Natural killer cell (primary cell): ENCODE data around the gene SUSD5. TPM values are rescaled to one million over a fixed set of nuclear protein-coding genes. Genes with fewer than 3 reads are reported as not detected.
"Not testable (repeated sequence)": the region's sequence is repeated elsewhere in the genome, so short reads cannot be mapped to it uniquely, and the experiment has no call there.

Experiments
- ATAC-seq, 3 donors: fragments of 150-1000 bp in 2 of 3; fragments of 200-7000 bp in 1 of 3; cut with Tn5 transposase; 1 replicate in 1 of 3; 2 replicates in 2 of 3; pipeline ENCODE4 v1.10.0; 2021; ENCODE audit warnings: mild to moderate bottlenecking in 2 of 3, moderate library complexity in 2 of 3
- DNase-seq, 2 donors: peaks; one replicate each; pipeline versions ENCODE4 v3.0.0 to v3.0.0-alpha.2; 2013 to 2021; ENCODE audit warnings: mixed read lengths in 1 of 2
- H3K27ac ChIP-seq: one replicate; pipeline ENCODE4 v1.5.1; 2013; ENCODE audit warnings: mild to moderate bottlenecking, low read length
- H3K27me3 ChIP-seq: one replicate; pipeline ENCODE4 v1.6.1; 2013; ENCODE audit warnings: low read length; ENCODE audit not compliant: control insufficient read depth, insufficient read depth
- H3K36me3 ChIP-seq: one replicate; pipeline ENCODE4 v1.6.1; 2013; ENCODE audit warnings: low read length; ENCODE audit not compliant: control insufficient read depth, insufficient read depth
- H3K4me1 ChIP-seq: one replicate; pipeline ENCODE4 v1.6.1; 2013; ENCODE audit warnings: low read length; ENCODE audit not compliant: control insufficient read depth, insufficient read depth
- H3K4me3 ChIP-seq: one replicate; pipeline ENCODE4 v1.5.1; 2013; ENCODE audit warnings: low read length
- H3K9me3 ChIP-seq: one replicate; pipeline ENCODE4 v1.6.1; 2013; ENCODE audit warnings: low read length; ENCODE audit not compliant: control insufficient read depth, insufficient read depth
- H3K27ac Mint-ChIP-seq, 2 donors: one replicate each; pipeline ENCODE4 v1.8.0; 2022; ENCODE audit warnings: mild to moderate bottlenecking in 2 of 2, mixed read lengths in 2 of 2, moderate library complexity in 1 of 2
- H3K27me3 Mint-ChIP-seq, 2 donors: one replicate each; pipeline ENCODE4 v1.8.0; 2022; ENCODE audit warnings: low read depth in 2 of 2, mixed read lengths in 2 of 2
- H3K36me3 Mint-ChIP-seq: one replicate; pipeline ENCODE4 v1.8.0; 2022; ENCODE audit warnings: mixed read lengths
- H3K4me1 Mint-ChIP-seq, 2 donors: one replicate each; pipeline ENCODE4 v1.8.0; 2022; ENCODE audit warnings: mixed read lengths in 2 of 2
- H3K4me3 Mint-ChIP-seq: one replicate; pipeline ENCODE4 v1.8.0; 2022; ENCODE audit warnings: mild to moderate bottlenecking, moderate library complexity, mixed read lengths
- H3K9me3 Mint-ChIP-seq, 2 donors: one replicate each; pipeline ENCODE4 v1.8.0; 2022; ENCODE audit warnings: mixed read lengths in 2 of 2
- WGBS: methylation state at CpG from one replicate; pipeline ENCODE4 v1.1.7; 2013; ENCODE audit warnings: missing lambda C conversion rate; ENCODE audit not compliant: insufficient coverage; 5-methylcytosine and 5-hydroxymethylcytosine counted together
- intact Hi-C: fragments of 100-400 bp; cut with micrococcal nuclease; formaldehyde crosslinking; loops from one replicate; pipeline ENCODE4 v1.14.2; 2022
- total RNA-seq, 4 donors: library from RNA; stranded (reverse); fragments of 120-200 nt in 1 of 4; gene quantifications; one replicate each; pipeline versions ENCODE4 v1.2.3 to v1.2.4, GENCODE V29; 2013 to 2022
- TF ChIP-seq, protein P1 (sequence below): fragments of 200-600 bp; IDR thresholded peaks from one replicate; pipeline ENCODE4 v1.8.0; 2022; ENCODE audit warnings: antibody characterized with exemption

SUSD5 gene
- total RNA-seq, 3 donors from 2014 or later (not counting 1 experiment from before 2014, with no cell fraction given) = not detected

DNA sequence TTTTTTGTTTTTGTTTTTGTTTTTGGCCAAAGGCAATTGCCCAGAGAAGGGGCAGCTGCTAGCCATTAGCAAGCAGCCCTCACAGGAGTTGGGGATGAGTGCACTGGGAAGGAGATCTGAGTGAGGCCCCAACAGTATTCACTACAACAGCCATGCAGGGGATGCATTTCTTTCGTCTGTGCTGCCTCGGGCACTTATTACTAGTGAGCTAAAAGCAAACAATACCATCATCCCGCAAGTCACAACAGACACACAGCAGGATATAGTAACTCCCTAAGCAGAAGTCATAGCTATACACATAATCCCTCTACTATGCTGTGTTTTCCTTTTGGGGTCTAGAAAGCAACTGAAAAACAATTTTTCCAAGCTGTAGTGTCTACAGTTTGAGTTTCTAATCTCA is 77.6 kb downstream of the SUSD5 start:
- intact Hi-C loops = no loop called here
- peaks cover 12 to 21% of the 10 kb centered on the region in 2 donors for H3K4me1 Mint-ChIP-seq
- Histone ChIP-seq H3K9me3 (no peaks in the 10 kb centered on the region), H3K4me3 (no peak overlapping the region), H3K27me3 (no peaks in the 10 kb centered on the region), H3K36me3 (peaks cover 10% of the 10 kb centered on the region), H3K4me1 (peaks cover 3% of the 10 kb centered on the region), H3K27ac (no peak overlapping the region)
- H3K27me3 Mint-ChIP-seq = no peaks in the 10 kb centered on the region
- H3K27ac Mint-ChIP-seq = peak overlapping the region in 1 of 2 donors; percentile 13
- DNase-seq = no peak
- TF ChIP-seq, protein P1, sequence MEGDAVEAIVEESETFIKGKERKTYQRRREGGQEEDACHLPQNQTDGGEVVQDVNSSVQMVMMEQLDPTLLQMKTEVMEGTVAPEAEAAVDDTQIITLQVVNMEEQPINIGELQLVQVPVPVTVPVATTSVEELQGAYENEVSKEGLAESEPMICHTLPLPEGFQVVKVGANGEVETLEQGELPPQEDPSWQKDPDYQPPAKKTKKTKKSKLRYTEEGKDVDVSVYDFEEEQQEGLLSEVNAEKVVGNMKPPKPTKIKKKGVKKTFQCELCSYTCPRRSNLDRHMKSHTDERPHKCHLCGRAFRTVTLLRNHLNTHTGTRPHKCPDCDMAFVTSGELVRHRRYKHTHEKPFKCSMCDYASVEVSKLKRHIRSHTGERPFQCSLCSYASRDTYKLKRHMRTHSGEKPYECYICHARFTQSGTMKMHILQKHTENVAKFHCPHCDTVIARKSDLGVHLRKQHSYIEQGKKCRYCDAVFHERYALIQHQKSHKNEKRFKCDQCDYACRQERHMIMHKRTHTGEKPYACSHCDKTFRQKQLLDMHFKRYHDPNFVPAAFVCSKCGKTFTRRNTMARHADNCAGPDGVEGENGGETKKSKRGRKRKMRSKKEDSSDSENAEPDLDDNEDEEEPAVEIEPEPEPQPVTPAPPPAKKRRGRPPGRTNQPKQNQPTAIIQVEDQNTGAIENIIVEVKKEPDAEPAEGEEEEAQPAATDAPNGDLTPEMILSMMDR = no peak
- no peak overlapping the region for H3K4me3 Mint-ChIP-seq
- ATAC-seq = no peak
- no peaks in the 10 kb centered on the region for H3K9me3 Mint-ChIP-seq
- 98% methylated on average over 3 of the region's 3 CpGs for WGBS
- peaks cover 14% of the 10 kb centered on the region for H3K36me3 Mint-ChIP-seq

DNA sequence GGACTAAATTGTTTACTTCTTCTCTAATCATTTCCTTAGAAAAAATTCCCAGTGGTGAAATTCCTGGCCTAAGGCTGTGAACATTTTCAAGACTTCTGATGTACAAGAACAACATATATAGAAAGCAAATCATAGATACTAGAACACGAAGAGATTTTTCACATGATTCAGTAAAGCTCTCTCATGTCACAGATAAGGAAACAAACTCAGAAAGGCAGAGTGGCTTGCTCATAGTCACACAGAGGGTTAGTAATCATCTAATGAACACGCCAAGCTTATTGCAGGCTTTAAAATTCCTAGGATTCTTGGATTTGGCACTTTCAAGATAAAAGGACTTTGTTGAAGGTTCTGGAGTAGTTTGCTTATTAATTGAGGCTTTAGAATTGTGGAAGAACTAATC is 78.6 kb downstream of the SUSD5 start:
- 92% methylated on average over 2 of the region's 2 CpGs for WGBS
- Mint-ChIP-seq H3K27ac (no peak overlapping the region), H3K4me3 (no peak overlapping the region), H3K9me3 (no peaks in the 10 kb centered on the region), H3K27me3 (no peaks in the 10 kb centered on the region), H3K36me3 (peaks cover 19% of the 10 kb centered on the region), H3K4me1 (peaks cover 12 to 21% of the 10 kb centered on the region in 2 donors)
- DNase-seq (no peak), ATAC-seq (no peak)
- no peak overlapping the region for H3K27ac ChIP-seq
- no peaks in the 10 kb centered on the region for H3K27me3 ChIP-seq
- H3K9me3 ChIP-seq = no peaks in the 10 kb centered on the region
- peaks cover 3% of the 10 kb centered on the region for H3K4me1 ChIP-seq
- TF ChIP-seq, protein P1 = no peak
- H3K36me3 ChIP-seq = peaks cover 15% of the 10 kb centered on the region
- no peak overlapping the region for H3K4me3 ChIP-seq
- intact Hi-C loops = no loop called here

DNA sequence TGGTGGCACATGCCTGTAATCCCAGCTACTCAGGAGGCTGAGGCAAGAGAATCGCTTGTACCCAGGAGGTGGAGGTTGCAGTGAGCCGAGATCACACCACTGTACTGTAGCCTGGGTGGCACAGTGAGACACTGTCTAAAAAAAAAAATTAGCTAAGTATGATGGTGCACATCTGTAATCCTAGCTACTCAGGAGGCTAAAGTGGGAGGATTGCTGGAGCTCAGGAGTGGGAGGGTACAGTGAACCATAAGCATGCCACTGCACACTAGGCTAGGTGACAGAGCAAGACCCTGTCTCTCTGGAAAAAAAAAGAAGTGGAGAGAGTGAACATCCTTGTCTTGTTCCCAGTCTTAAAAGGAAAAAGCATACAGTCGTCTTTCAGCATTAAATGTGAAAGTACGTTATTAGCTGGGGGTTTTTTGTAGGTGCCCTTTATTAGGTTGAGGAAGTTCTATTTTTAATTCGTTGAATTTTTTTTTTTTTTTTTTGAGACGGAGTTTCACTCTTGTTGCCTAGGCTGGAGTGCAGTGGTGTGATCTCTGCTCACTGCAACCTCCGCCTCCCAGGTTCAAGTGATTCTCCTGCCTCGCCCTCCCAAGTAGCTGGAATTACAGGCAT is 79.5 kb downstream of the SUSD5 start:
- 89% methylated on average over 8 of the region's 8 CpGs for WGBS
- H3K9me3 Mint-ChIP-seq, H3K4me3 Mint-ChIP-seq, H3K27ac Mint-ChIP-seq, intact Hi-C loops, H3K4me3 ChIP-seq, H3K27me3 Mint-ChIP-seq, H3K4me1 ChIP-seq, DNase-seq, H3K9me3 ChIP-seq, ATAC-seq, H3K27ac ChIP-seq, H3K27me3 ChIP-seq: not testable (repeated sequence)
- H3K36me3 ChIP-seq = peaks cover 20% of the 10 kb centered on the region
- peaks cover 28% of the 10 kb centered on the region for H3K36me3 Mint-ChIP-seq
- peaks cover 12 to 21% of the 10 kb centered on the region in 2 donors for H3K4me1 Mint-ChIP-seq

DNA sequence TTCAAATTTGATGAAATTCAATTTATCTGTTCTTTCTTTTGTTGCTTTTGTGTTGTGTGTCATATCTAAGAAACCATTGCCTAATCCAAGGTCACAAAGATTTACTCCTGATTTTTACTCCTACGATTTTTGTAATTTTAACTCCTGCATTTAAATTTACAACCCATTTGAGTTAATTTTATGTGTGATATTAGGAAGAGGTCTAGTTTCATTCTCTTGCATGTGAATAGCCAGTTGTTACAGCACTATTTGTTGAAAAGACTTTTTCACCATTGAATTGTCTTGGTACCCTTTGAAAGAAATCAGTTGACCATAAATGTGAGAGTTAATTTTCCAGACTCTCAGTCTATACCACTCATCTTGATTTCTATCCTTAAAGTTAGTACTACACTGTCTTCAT is 80.9 kb downstream of the SUSD5 start:
- TF ChIP-seq, protein P1 = no peak
- DNase-seq = no peak
- Histone ChIP-seq H3K36me3 (peaks cover 16% of the 10 kb centered on the region), H3K27me3 (no peaks in the 10 kb centered on the region), H3K4me1 (peaks cover 3% of the 10 kb centered on the region), H3K4me3 (no peak overlapping the region), H3K27ac (no peak overlapping the region), H3K9me3 (no peaks in the 10 kb centered on the region)
- H3K4me3 Mint-ChIP-seq = no peak overlapping the region
- H3K36me3 Mint-ChIP-seq = peaks cover 31% of the 10 kb centered on the region
- ATAC-seq = no peak
- peaks cover 11 to 14% of the 10 kb centered on the region in 2 donors for H3K4me1 Mint-ChIP-seq
- H3K27ac Mint-ChIP-seq = no peak overlapping the region
- intact Hi-C loops = no loop called here
- H3K9me3 Mint-ChIP-seq = no peaks in the 10 kb centered on the region
- H3K27me3 Mint-ChIP-seq = no peaks in the 10 kb centered on the region
- no CpG with 5 or more reads among the region's 1 CpG for WGBS
